Kidney epithelial cell (primary cell): ENCODE data around the gene SEPTIN5. TPM values are rescaled to one million over a fixed set of nuclear protein-coding genes. Genes with fewer than 3 reads are reported as not detected.
"Not testable (repeated sequence)": the region's sequence is repeated elsewhere in the genome, so short reads cannot be mapped to it uniquely, and the experiment has no call there.

Source experiments
- DNase-seq: peaks from one replicate; pipeline ENCODE4 v3.0.0-alpha.2; 2010; ENCODE audit warnings: low read depth
- H3K27me3 ChIP-seq: 2 replicates; pipeline ENCODE4 v1.6.0; 2011; ENCODE audit warnings: low read length; ENCODE audit not compliant: control insufficient read depth, insufficient read depth
- H3K36me3 ChIP-seq: 2 replicates; pipeline ENCODE4 v1.5.1; 2011; ENCODE audit warnings: low read length; ENCODE audit not compliant: control insufficient read depth, insufficient read depth
- H3K4me3 ChIP-seq: 2 replicates; pipeline ENCODE4 v1.5.1; 2011; ENCODE audit warnings: low read depth, mild to moderate bottlenecking, control low read depth, low read length
- total RNA-seq: library from RNA; depleted of rRNA; stranded (reverse); fragments of >200 nt; gene quantifications from 2 replicates; pipeline ENCODE4 v1.2.3, GENCODE V29; 2015
- TF ChIP-seq, protein P1 (sequence below): IDR thresholded peaks from 2 replicates; pipeline ENCODE4 v1.5.1; 2011; ENCODE audit warnings: mild to moderate bottlenecking, moderate library complexity, low read length, control low read depth, inconsistent platforms; ENCODE audit not compliant: insufficient read depth, poor library complexity, severe bottlenecking

Gene SEPTIN5
- total RNA-seq, 1 donor from 2014 or later = 10.1 TPM

DNA sequence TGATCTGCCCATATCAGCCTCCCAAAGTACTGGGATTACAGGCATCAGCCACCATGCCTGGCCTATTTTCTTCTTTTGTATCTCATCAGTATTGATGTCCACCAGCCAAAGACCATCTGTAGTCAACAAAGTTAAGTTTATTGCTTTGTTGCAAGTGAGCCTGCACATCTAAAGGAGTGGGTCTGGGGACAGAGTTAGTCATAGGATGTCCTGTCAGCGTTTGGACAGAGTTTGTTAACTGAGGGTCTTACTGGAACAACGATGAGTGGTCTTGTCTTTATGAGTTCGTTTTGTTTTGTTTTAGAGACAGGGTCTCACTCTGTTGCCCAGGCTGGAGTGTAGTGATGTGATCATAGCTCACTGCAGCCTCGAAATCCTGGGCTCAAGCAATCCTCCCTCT lies 40.6 kb upstream of the SEPTIN5 start:
- no peaks in the 10 kb centered on the region for H3K36me3 ChIP-seq
- DNase-seq = no peak
- TF ChIP-seq, protein P1, sequence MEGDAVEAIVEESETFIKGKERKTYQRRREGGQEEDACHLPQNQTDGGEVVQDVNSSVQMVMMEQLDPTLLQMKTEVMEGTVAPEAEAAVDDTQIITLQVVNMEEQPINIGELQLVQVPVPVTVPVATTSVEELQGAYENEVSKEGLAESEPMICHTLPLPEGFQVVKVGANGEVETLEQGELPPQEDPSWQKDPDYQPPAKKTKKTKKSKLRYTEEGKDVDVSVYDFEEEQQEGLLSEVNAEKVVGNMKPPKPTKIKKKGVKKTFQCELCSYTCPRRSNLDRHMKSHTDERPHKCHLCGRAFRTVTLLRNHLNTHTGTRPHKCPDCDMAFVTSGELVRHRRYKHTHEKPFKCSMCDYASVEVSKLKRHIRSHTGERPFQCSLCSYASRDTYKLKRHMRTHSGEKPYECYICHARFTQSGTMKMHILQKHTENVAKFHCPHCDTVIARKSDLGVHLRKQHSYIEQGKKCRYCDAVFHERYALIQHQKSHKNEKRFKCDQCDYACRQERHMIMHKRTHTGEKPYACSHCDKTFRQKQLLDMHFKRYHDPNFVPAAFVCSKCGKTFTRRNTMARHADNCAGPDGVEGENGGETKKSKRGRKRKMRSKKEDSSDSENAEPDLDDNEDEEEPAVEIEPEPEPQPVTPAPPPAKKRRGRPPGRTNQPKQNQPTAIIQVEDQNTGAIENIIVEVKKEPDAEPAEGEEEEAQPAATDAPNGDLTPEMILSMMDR = no peak
- H3K27me3 ChIP-seq = no peaks in the 10 kb centered on the region
- no peak overlapping the region for H3K4me3 ChIP-seq

DNA sequence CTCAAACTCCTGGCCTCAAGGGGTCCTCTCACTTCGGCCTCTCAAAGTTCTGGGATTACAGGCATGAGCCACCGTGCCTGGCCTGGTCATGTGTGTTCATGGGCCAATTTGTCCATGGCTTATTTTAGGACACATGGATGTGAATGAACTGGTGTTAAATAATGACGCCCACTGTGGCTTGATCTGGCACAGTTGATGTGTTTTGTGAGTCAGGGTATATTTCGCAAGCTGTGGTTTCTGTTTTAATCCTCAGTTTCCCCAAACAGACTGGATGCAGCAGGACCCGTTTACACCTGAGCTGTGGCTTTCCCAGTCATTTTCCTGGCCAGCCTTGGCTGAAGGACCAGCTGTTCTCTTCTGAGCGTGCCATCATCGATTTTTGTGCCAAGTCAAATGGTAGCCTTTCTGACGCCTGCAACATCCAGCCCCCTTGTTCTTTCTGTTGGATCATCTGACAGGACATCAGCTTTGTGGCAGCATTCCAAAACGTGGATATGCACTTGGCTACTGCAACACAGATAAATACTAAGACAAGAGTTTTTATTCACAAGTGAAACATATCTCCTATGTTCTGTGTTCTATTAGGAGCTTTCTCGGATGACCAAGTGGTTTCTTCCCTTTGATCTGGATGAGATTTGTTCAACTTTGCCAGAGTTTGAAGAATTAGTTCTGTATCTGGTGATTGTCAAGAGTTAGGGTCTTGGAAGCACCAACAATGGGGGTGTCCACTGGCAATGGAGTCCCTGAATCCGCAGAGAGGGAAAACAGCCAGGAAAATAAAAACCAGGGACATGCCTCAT lies 40.0 kb upstream of the SEPTIN5 start:
- TF ChIP-seq, protein P1 = no peak
- DNase-seq = no peak
- Histone ChIP-seq H3K36me3 (no peaks in the 10 kb centered on the region), H3K27me3 (no peaks in the 10 kb centered on the region), H3K4me3 (no peak overlapping the region)

DNA sequence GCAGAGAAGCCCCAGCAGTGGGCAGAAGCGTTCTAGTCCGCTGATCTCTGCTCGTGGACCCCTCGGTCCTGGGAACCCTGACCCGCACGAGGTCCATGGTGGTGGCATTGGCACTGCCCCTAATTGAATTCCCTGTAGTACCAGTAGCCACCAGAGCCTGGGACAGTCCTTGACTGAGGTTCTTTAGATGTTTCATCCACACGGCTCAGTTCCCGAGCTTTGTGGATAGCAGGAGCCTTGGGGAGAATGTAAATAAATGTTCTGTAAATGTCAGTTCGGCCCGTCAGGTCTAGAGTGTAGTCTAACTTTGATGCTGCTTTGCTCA lies 39.4 kb upstream of the SEPTIN5 start:
- TF ChIP-seq, protein P1 = no peak
- no peaks in the 10 kb centered on the region for H3K36me3 ChIP-seq
- peaks cover 4% of the 10 kb centered on the region for H3K27me3 ChIP-seq
- DNase-seq = no peak
- H3K4me3 ChIP-seq = no peak overlapping the region

DNA sequence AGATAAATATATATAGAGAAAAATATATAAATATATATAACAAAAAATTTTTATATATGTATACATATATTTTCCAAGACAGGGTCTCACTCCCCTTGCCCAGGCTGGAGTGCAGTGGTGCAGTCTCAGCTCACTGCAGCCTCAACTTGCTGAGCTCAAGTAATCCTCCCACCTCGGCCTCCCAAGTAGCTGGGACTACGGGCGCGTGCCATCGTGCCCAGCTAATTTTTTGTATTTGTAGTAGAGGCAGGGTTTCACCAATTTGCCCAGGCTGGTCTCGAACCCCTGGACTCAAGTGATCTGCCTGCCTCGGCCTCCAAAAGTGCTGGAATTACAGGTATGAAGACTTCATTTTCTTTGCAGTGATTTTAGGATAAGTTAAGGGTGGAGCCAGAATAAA lies 38.9 kb upstream of the SEPTIN5 start:
- H3K36me3 ChIP-seq = no peaks in the 10 kb centered on the region
- no peak overlapping the region for H3K4me3 ChIP-seq
- peaks cover 6% of the 10 kb centered on the region for H3K27me3 ChIP-seq
- DNase-seq = no peak
- TF ChIP-seq, protein P1 = no peak

DNA sequence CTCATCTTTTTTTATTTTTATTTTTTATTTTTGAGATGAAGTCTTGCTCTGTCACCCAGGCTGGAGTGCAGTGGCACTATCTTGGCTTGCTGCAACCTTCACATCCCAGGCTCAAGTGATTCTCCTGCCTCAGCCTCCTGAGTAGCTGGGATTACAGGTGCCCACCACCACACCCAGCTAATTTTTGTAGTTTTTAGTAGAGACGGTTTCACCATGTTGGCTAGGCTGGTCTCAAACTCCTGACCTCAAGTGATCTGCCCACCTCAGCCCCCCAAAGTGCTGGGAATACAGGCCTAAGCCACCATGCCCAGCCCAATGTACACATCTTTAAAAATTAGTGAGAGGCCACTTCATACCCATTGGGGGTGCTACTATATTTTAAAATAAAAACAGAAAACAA lies 37.9 kb upstream of the SEPTIN5 start:
- H3K36me3 ChIP-seq, H3K4me3 ChIP-seq, H3K27me3 ChIP-seq, DNase-seq: not testable (repeated sequence)

DNA sequence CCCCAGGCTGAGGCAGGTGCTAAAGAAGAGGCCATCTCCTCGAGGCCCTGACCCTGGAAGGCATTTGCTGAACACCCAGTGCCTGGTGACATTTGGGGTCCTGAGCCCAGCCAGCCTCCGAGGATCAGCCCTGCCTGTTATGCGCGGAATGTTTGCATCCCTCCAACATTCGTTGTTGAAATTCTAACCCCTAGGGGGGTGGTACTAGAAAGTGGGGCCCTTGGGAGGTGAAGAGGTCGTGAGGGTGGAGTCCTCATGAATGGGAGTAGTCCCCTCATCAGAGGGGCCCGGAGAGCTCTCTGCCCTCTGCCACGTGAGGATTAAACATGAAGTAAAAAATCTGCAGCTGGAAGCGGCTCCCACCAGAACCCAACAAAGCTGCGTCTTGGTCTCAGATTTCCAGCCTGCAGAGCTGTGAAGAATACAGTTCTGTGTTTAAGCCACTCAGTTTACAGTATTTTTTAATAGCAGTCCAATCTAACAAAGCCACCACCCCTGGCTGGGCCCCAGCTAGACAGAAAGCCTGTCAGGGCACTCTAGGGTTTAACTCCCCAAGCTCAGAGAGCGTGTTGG lies 35.3 kb upstream of the SEPTIN5 start:
- no peak for DNase-seq
- TF ChIP-seq, protein P1 = no peak
- peaks cover 8% of the 10 kb centered on the region for H3K27me3 ChIP-seq
- no peak overlapping the region for H3K4me3 ChIP-seq
- H3K36me3 ChIP-seq = no peaks in the 10 kb centered on the region
